ENCODE results near the gene ADARB2.

ADARB2 gene

GRCh38 chr10:1581189-1581588 lies 156.1 kb downstream of the ADARB2 start:
- DNase-seq = no peak

- no peak for DNase-seq
These were observed 157.7 kb downstream of the ADARB2 start for GRCh38 chr10:1579671-1580070.

GRCh38 chr10:1579141-1579491 lies 158.2 kb downstream of the ADARB2 start:
- no peak for DNase-seq

- DNase-seq = no peak
These were observed 158.8 kb downstream of the ADARB2 start for GRCh38 chr10:1578392-1579140.

GRCh38 chr10:1577945-1578344 lies 159.4 kb downstream of the ADARB2 start:
- no peak for DNase-seq

GRCh38 chr10:1577373-1577770 lies 160.0 kb downstream of the ADARB2 start:
- DNase-seq = no peak

- no peak for DNase-seq
These were observed 160.6 kb downstream of the ADARB2 start for GRCh38 chr10:1576467-1577372.

- no peak for DNase-seq
These were observed 161.7 kb downstream of the ADARB2 start for GRCh38 chr10:1575481-1576244.

GRCh38 chr10:1574719-1575118 lies 162.6 kb downstream of the ADARB2 start:
- DNase-seq = no peak

- DNase-seq = no peak
These were observed 163.3 kb downstream of the ADARB2 start for GRCh38 chr10:1573981-1574380.

- no peak for DNase-seq
These were observed 163.9 kb downstream of the ADARB2 start for GRCh38 chr10:1573334-1573969.

- DNase-seq = no peak
These were observed 164.6 kb downstream of the ADARB2 start for GRCh38 chr10:1572519-1573333.

GRCh38 chr10:1571587-1572237 lies 165.6 kb downstream of the ADARB2 start:
- DNase-seq = no peak

- no peak for DNase-seq
These were observed 166.8 kb downstream of the ADARB2 start for GRCh38 chr10:1570416-1571051.

GRCh38 chr10:1569208-1569607 lies 168.1 kb downstream of the ADARB2 start:
- DNase-seq = no peak

GRCh38 chr10:1567742-1568495 lies 169.4 kb downstream of the ADARB2 start:
- DNase-seq = no peak

- no peak for DNase-seq
These were observed 170.2 kb downstream of the ADARB2 start for GRCh38 chr10:1567152-1567551.

GRCh38 chr10:1564791-1565190 lies 172.5 kb downstream of the ADARB2 start:
- DNase-seq = no peak

GRCh38 chr10:1563028-1563427 lies 174.3 kb downstream of the ADARB2 start:
- DNase-seq = no peak

- no peak for DNase-seq
These were observed 175.5 kb downstream of the ADARB2 start for GRCh38 chr10:1561731-1562337.
